ENCODE results near the gene PTPRD.
"Not testable (repeated sequence)": the region's sequence is repeated elsewhere in the genome, so short reads cannot be mapped to it uniquely, and the experiment has no call there.

The PTPRD gene

DNA sequence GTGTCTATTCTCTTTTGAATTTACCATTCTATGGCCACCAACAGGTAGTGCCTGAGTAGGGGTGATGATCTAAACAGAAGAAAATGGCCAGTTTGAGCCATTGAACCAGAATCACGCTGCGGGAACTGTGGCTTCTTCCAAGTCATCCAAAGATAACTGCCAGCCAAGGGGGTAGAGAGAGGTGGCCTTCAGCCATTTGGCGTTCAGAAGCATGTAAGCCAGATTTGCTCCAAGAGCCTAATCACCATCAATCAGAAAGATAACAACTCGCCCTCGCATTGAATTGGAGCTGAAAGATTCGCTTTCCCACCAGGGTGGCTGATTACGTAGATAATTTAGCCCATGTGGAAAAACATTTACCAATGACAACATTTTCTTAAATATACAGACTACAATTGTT is 1510.5 kb downstream of the PTPRD start:
- no peak overlapping the region for H4K12ac ChIP-seq (ENCODE audit: low read depth, low read length)
- H3K23ac ChIP-seq (ENCODE audit: low read length): no peak overlapping the region
- no peak overlapping the region for H2AK5ac ChIP-seq (ENCODE audit: low read length)
- no peaks in the 10 kb centered on the region for H3K9me3 ChIP-seq (ENCODE audit: insufficient read depth, low read depth, low read length)
- H3K4me2 ChIP-seq (ENCODE audit: low read length): no peak overlapping the region
- H3K27ac ChIP-seq (ENCODE audit: low read depth, low read length): no peak overlapping the region
- no peaks in the 10 kb centered on the region for H3K79me1 ChIP-seq (ENCODE audit: low read length)
- no CpG with 5 or more reads among the region's 7 CpGs for WGBS (ENCODE audit: extremely low coverage, insufficient coverage, insufficient read length)
- H3K18ac ChIP-seq (ENCODE audit: low read length): no peak overlapping the region
- no peak overlapping the region for H2BK12ac ChIP-seq (ENCODE audit: low read length)
- no peak overlapping the region for H3K4ac ChIP-seq (ENCODE audit: low read depth, low read length)
- no peak overlapping the region for H3K4me3 ChIP-seq (ENCODE audit: low read depth, low read length)
- no peak overlapping the region for H3K9ac ChIP-seq (ENCODE audit: low read length)
- no peaks in the 10 kb centered on the region for H3K27me3 ChIP-seq (ENCODE audit: insufficient read depth, low read length)
- DNase-seq: no peak
- H3K14ac ChIP-seq (ENCODE audit: low read length): no peak overlapping the region
- no peak overlapping the region for H2BK5ac ChIP-seq (ENCODE audit: low read depth, low read length, poor library complexity)
- H3K36me3 ChIP-seq (ENCODE audit: control insufficient read depth in 1 of 2, insufficient read depth in 2 of 2, low read length in 2 of 2): no peaks in the 10 kb centered on the region
- H2AFZ ChIP-seq (ENCODE audit: insufficient read depth, low read length, poor library complexity): no peak overlapping the region
- no peak overlapping the region for H2BK120ac ChIP-seq (ENCODE audit: insufficient read depth, low read length, poor library complexity)
- no peaks in the 10 kb centered on the region for H3K79me2 ChIP-seq (ENCODE audit: control insufficient read depth, insufficient read depth, low read length, poor library complexity)
- no peaks in the 10 kb centered on the region for H3K4me1 ChIP-seq (ENCODE audit: control insufficient read depth in 1 of 2, insufficient read depth in 2 of 2, low read length in 2 of 2)
- H4K8ac ChIP-seq (ENCODE audit: low read depth, low read length): no peak overlapping the region
- no peak overlapping the region for H4K91ac ChIP-seq (ENCODE audit: low read depth, low read length)

DNA sequence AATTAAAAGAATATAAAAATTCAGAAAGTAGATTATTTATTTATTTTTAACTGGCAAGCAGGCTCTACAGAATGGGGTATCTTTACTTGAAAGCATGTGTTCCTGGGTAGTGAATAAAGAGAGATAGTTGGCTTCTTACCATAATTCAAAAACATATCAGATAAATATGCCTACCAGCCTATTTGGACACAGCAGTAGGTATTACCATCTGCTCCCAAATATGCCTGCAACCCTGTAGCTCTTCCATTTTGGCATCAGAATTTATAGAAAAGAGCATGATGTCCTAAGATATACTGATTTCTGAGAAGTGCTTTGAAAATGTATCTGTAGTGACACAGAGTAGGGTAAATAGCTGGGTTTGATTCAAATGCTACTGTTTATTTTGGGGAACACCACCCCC is 1512.7 kb downstream of the PTPRD start:
- Histone ChIP-seq H4K91ac (ENCODE audit: low read depth, low read length) (no peak overlapping the region), H3K23ac (ENCODE audit: low read length) (no peak overlapping the region)

DNA sequence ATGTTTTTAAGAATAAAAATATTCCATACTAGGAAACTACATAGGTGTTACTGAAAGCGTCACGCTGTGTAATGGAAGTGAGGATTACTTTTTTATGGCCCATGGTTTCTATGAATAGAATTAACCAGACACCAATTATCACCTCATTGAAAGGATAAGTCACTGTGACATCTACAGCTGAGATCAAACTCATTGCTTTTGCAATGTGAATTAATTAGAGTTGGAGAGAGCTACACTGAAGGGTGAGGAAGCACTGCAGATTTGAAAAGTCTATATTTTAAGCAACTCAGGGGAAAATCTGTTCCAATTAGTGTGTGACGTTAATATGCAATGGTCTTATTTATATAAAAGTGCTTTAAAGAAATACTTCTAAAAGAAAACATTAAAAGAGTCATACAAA is 1513.2 kb downstream of the PTPRD start:
- no peak overlapping the region for H3K23ac ChIP-seq (ENCODE audit: low read length)
- H3K4ac ChIP-seq (ENCODE audit: low read depth, low read length): no peak overlapping the region
- H4K12ac ChIP-seq (ENCODE audit: low read depth, low read length): no peak overlapping the region
- no peaks in the 10 kb centered on the region for H3K9me3 ChIP-seq (ENCODE audit: insufficient read depth, low read depth, low read length)
- no peak overlapping the region for H2BK12ac ChIP-seq (ENCODE audit: low read length)
- H3K36me3 ChIP-seq (ENCODE audit: control insufficient read depth in 1 of 2, insufficient read depth in 2 of 2, low read length in 2 of 2): no peaks in the 10 kb centered on the region
- H3K4me3 ChIP-seq (ENCODE audit: low read depth, low read length): no peak overlapping the region
- no peaks in the 10 kb centered on the region for H3K4me1 ChIP-seq (ENCODE audit: control insufficient read depth in 1 of 2, insufficient read depth in 2 of 2, low read length in 2 of 2)
- no peaks in the 10 kb centered on the region for H3K79me1 ChIP-seq (ENCODE audit: low read length)
- H2AFZ ChIP-seq (ENCODE audit: insufficient read depth, low read length, poor library complexity): no peak overlapping the region
- no peak overlapping the region for H2AK5ac ChIP-seq (ENCODE audit: low read length)
- H3K27me3 ChIP-seq (ENCODE audit: insufficient read depth, low read length): no peaks in the 10 kb centered on the region
- H3K14ac ChIP-seq (ENCODE audit: low read length): no peak overlapping the region
- no peak overlapping the region for H3K9ac ChIP-seq (ENCODE audit: low read length)
- no peak overlapping the region for H4K91ac ChIP-seq (ENCODE audit: low read depth, low read length)
- H3K4me2 ChIP-seq (ENCODE audit: low read length): no peak overlapping the region
- H2BK5ac ChIP-seq (ENCODE audit: low read depth, low read length, poor library complexity): no peak overlapping the region
- H3K27ac ChIP-seq (ENCODE audit: low read depth, low read length): no peak overlapping the region
- no peak for DNase-seq
- H3K18ac ChIP-seq (ENCODE audit: low read length): no peak overlapping the region
- no peaks in the 10 kb centered on the region for H3K79me2 ChIP-seq (ENCODE audit: control insufficient read depth, insufficient read depth, low read length, poor library complexity)
- no peak overlapping the region for H2BK120ac ChIP-seq (ENCODE audit: insufficient read depth, low read length, poor library complexity)
- no CpG with 5 or more reads among the region's 3 CpGs for WGBS (ENCODE audit: extremely low coverage, insufficient coverage, insufficient read length)
- H4K8ac ChIP-seq (ENCODE audit: low read depth, low read length): no peak overlapping the region

More for the DNA sequence above, 1512.7 kb downstream of the PTPRD start:
- H3K79me2 ChIP-seq (ENCODE audit: control insufficient read depth, insufficient read depth, low read length, poor library complexity): no peaks in the 10 kb centered on the region
- H4K12ac ChIP-seq (ENCODE audit: low read depth, low read length): no peak overlapping the region
- H3K9ac ChIP-seq (ENCODE audit: low read length): no peak overlapping the region
- no peak overlapping the region for H2AFZ ChIP-seq (ENCODE audit: insufficient read depth, low read length, poor library complexity)
- H3K9me3 ChIP-seq (ENCODE audit: insufficient read depth, low read depth, low read length): no peaks in the 10 kb centered on the region
- H3K4me2 ChIP-seq (ENCODE audit: low read length): no peak overlapping the region
- no peak overlapping the region for H3K4me3 ChIP-seq (ENCODE audit: low read depth, low read length)
- H3K14ac ChIP-seq (ENCODE audit: low read length): no peak overlapping the region
- H3K4me1 ChIP-seq (ENCODE audit: control insufficient read depth in 1 of 2, insufficient read depth in 2 of 2, low read length in 2 of 2): no peaks in the 10 kb centered on the region
- H2AK5ac ChIP-seq (ENCODE audit: low read length): no peak overlapping the region
- no peaks in the 10 kb centered on the region for H3K36me3 ChIP-seq (ENCODE audit: control insufficient read depth in 1 of 2, insufficient read depth in 2 of 2, low read length in 2 of 2)
- H2BK12ac ChIP-seq (ENCODE audit: low read length): no peak overlapping the region
- H3K27me3 ChIP-seq (ENCODE audit: insufficient read depth, low read length): no peaks in the 10 kb centered on the region
- H4K8ac ChIP-seq (ENCODE audit: low read depth, low read length): no peak overlapping the region
- H2BK120ac ChIP-seq (ENCODE audit: insufficient read depth, low read length, poor library complexity): no peak overlapping the region
- no peak overlapping the region for H3K4ac ChIP-seq (ENCODE audit: low read depth, low read length)
- no peak for DNase-seq
- H3K27ac ChIP-seq (ENCODE audit: low read depth, low read length): no peak overlapping the region
- H2BK5ac ChIP-seq (ENCODE audit: low read depth, low read length, poor library complexity): no peak overlapping the region
- H3K18ac ChIP-seq (ENCODE audit: low read length): no peak overlapping the region
- H3K79me1 ChIP-seq (ENCODE audit: low read length): no peaks in the 10 kb centered on the region

DNA sequence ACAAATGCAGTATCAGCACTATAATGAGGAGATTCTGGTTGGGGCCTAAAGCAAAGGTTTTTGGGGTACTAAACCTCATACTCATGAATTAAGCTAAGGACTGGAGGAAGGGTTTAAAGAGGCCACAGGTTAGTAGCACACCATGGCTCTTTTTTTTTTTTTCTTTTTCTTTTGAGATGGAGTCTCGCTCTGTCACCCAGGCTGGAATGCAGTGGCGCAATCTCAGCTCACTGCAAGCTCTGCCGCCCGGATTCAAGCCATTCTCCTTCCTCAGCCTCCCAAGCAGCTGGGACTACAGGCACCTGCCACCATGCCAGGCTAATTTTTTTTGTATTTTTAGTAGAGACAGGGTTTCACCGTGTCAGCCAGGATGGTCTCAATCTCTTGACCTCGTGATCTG is 1515.5 kb downstream of the PTPRD start:
- not testable (repeated sequence) for H3K4me2 ChIP-seq (ENCODE audit: low read length); H3K18ac ChIP-seq (ENCODE audit: low read length); H3K79me1 ChIP-seq (ENCODE audit: low read length); H2AFZ ChIP-seq (ENCODE audit: insufficient read depth, low read length, poor library complexity); H3K27me3 ChIP-seq (ENCODE audit: insufficient read depth, low read length); H3K9me3 ChIP-seq (ENCODE audit: insufficient read depth, low read depth, low read length); H2BK120ac ChIP-seq (ENCODE audit: insufficient read depth, low read length, poor library complexity); H3K79me2 ChIP-seq (ENCODE audit: control insufficient read depth, insufficient read depth, low read length, poor library complexity); H3K27ac ChIP-seq (ENCODE audit: low read depth, low read length); H2BK12ac ChIP-seq (ENCODE audit: low read length); H3K9ac ChIP-seq (ENCODE audit: low read length); H4K8ac ChIP-seq (ENCODE audit: low read depth, low read length); H2BK5ac ChIP-seq (ENCODE audit: low read depth, low read length, poor library complexity); DNase-seq; H3K4me1 ChIP-seq (ENCODE audit: control insufficient read depth in 1 of 2, insufficient read depth in 2 of 2, low read length in 2 of 2); H4K12ac ChIP-seq (ENCODE audit: low read depth, low read length); H3K23ac ChIP-seq (ENCODE audit: low read length); H4K91ac ChIP-seq (ENCODE audit: low read depth, low read length); H3K14ac ChIP-seq (ENCODE audit: low read length); H2AK5ac ChIP-seq (ENCODE audit: low read length); H3K4me3 ChIP-seq (ENCODE audit: low read depth, low read length); H3K36me3 ChIP-seq (ENCODE audit: control insufficient read depth in 1 of 2, insufficient read depth in 2 of 2, low read length in 2 of 2); H3K4ac ChIP-seq (ENCODE audit: low read depth, low read length)
- no CpG with 5 or more reads among the region's 6 CpGs for WGBS (ENCODE audit: extremely low coverage, insufficient coverage, insufficient read length)

DNA sequence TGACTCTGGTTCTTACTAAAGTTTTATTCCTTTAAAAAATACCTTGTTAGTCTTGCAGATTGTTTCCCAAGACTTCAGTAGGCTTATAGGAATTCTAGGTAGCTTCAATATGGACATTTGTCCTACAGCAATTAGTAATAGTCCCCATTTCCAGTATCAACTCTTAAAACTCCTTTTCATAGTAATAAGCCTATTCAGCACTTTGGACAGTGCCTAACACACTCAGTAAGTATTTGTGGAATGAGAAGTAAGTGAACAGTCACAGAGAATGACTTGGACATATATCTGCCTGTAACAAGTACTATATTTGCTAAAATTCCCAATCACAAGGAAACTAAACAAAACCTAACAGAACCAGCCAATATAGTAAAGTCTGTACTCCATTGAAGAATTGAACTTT is 1521.4 kb downstream of the PTPRD start:
- Histone ChIP-seq H2BK5ac (ENCODE audit: low read depth, low read length, poor library complexity) (no peak overlapping the region), H3K4me3 (ENCODE audit: low read depth, low read length) (no peak overlapping the region), H3K18ac (ENCODE audit: low read length) (no peak overlapping the region), H4K8ac (ENCODE audit: low read depth, low read length) (no peak overlapping the region), H3K23ac (ENCODE audit: low read length) (no peak overlapping the region), H2BK120ac (ENCODE audit: insufficient read depth, low read length, poor library complexity) (no peak overlapping the region), H2AK5ac (ENCODE audit: low read length) (no peak overlapping the region), H3K27me3 (ENCODE audit: insufficient read depth, low read length) (no peaks in the 10 kb centered on the region), H3K4me1 (ENCODE audit: control insufficient read depth in 1 of 2, insufficient read depth in 2 of 2, low read length in 2 of 2) (no peaks in the 10 kb centered on the region), H4K91ac (ENCODE audit: low read depth, low read length) (no peak overlapping the region), H3K36me3 (ENCODE audit: control insufficient read depth in 1 of 2, insufficient read depth in 2 of 2, low read length in 2 of 2) (no peaks in the 10 kb centered on the region), H3K79me1 (ENCODE audit: low read length) (no peaks in the 10 kb centered on the region), H2AFZ (ENCODE audit: insufficient read depth, low read length, poor library complexity) (no peak overlapping the region), H3K9ac (ENCODE audit: low read length) (no peak overlapping the region), H3K4me2 (ENCODE audit: low read length) (no peak overlapping the region), H4K12ac (ENCODE audit: low read depth, low read length) (no peak overlapping the region), H2BK12ac (ENCODE audit: low read length) (no peak overlapping the region), H3K9me3 (ENCODE audit: insufficient read depth, low read depth, low read length) (no peaks in the 10 kb centered on the region), H3K79me2 (ENCODE audit: control insufficient read depth, insufficient read depth, low read length, poor library complexity) (no peaks in the 10 kb centered on the region), H3K14ac (ENCODE audit: low read length) (no peak overlapping the region), H3K4ac (ENCODE audit: low read depth, low read length) (no peak overlapping the region), H3K27ac (ENCODE audit: low read depth, low read length) (no peak overlapping the region)
- DNase-seq: no peak
